ENCODE results near the gene BSN. TPM values are rescaled to one million over a fixed set of nuclear protein-coding genes. Genes with fewer than 3 reads are reported as not detected.

The BSN gene
- total and polyA plus RNA-seq, 2 of the 4 experiments (the other 2 are of a cell fraction) = under 0.01 to 0.03 TPM

DNA sequence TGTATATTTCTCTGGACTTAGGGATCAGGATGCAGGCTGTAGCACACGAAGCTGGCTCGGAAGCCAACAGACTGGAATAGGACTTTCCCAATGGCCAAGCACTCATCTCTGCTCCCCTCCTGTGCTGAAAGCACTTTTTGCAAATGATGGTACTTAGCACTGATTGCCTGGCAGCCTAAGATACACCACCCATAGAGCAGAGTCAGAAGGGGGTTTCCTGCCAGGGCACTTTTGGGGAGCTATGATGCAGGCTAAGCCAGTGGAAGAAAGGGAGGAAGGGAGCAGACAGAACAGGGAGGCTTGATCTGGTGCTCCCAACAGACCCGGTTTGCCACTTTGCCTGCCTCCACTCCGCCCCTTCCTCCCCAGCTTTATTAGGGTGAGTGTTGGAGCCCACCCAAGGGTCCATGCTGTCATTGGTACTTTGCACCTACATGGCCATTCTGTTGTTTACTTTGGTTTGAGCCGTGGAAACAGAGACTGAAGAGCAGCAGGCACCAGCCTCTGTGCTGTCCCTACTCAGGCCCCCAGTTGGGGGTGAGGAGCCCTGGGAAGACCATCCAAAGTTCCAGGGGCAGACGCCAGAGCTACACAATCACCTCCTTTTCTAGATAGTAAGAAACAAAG is 15.9 kb downstream of the BSN start:
- Histone ChIP-seq H2BK15ac (ENCODE audit: low read depth, low read length) (no peak overlapping the region), H3K14ac (replicated peaks; ENCODE audit: low read depth, low read length) (no peak overlapping the region), H3K4ac (ENCODE audit: low read depth, low read length) (no peak overlapping the region), H3K4me3 (ENCODE audit: insufficient read depth, low read depth, low read length) (no peak overlapping the region), H3K4me1 (ENCODE audit: control insufficient read depth, insufficient read depth, low read length) (no peaks in the 10 kb centered on the region), H3K79me1 (ENCODE audit: low read depth in 1 of 2, low read length in 2 of 2) (no peaks in the 10 kb centered on the region), H4K91ac (ENCODE audit: insufficient read depth, low read depth, low read length) (no peak overlapping the region), H3K18ac (ENCODE audit: low read depth, low read length) (no peak overlapping the region), H2BK20ac (ENCODE audit: low read depth, low read length) (no peak overlapping the region), H2BK120ac (ENCODE audit: low read depth, low read length) (no peak overlapping the region), H3K27ac (ENCODE audit: insufficient read depth, low read length) (no peak overlapping the region), H3K9ac (ENCODE audit: low read depth, low read length) (no peak overlapping the region), H3K36me3 (ENCODE audit: control insufficient read depth, insufficient read depth, low read length) (no peaks in the 10 kb centered on the region), H2AK5ac (ENCODE audit: low read depth, low read length) (no peak overlapping the region), H4K8ac (ENCODE audit: low read depth in 2 of 2, low read length in 2 of 2) (no peak overlapping the region), H4K5ac (ENCODE audit: low read depth, low read length) (no peak overlapping the region), H3K9me3 (ENCODE audit: control insufficient read depth, insufficient read depth, low read length) (no peaks in the 10 kb centered on the region), H3K4me2 (ENCODE audit: low read depth, low read length) (no peak overlapping the region), H2BK5ac (ENCODE audit: low read depth, low read length, poor library complexity, severe bottlenecking) (no peak overlapping the region), H2AK9ac (replicated peaks; ENCODE audit: low read depth, low read length, poor library complexity) (no peak overlapping the region), H3K23ac (ENCODE audit: low read depth, low read length) (no peak overlapping the region), H3K9me1 (ENCODE audit: insufficient read depth, low read length) (0 out of 2 replicates have a peak, but pooled peaks cover 2% of the 10 kb centered on the region), H4K20me1 (ENCODE audit: insufficient read depth, low read length) (no peaks in the 10 kb centered on the region), H2AFZ (replicated peaks; ENCODE audit: low read length, poor library complexity) (no peak overlapping the region), H3K56ac (ENCODE audit: extremely low read depth, insufficient read depth, low read length) (no peak overlapping the region), H3K27me3 (ENCODE audit: control insufficient read depth, insufficient read depth, low read length) (peaks cover 47% of the 10 kb centered on the region)
- WGBS, 2 experiments (ENCODE audit: extremely low coverage in 2 of 2, insufficient read length in 1 of 2) = 40% methylated on average over 1 of the region's 6 CpGs; no CpG with 5 or more reads in 1 of the 2 experiments
- intact Hi-C loops (cut with micrococcal nuclease) (no loop called here), in situ Hi-C loops (cut with MboI; ENCODE audit: low sequenced_read_pairs) (no loop called here), dilution Hi-C loops (cut with HindIII; ENCODE audit: low sequenced_read_pairs, unreplicated experiment) (no loop called here)
- ChIA-PET POLR2A (ENCODE audit: unreplicated experiment) (no interaction called here), CTCF (interaction anchor here (0.8 kb wide), 1 partner anchor 31 kb away, joined by 3 read pairs; no protein-coding TSS in a partner anchor)
- no TSS peak for BruUV-seq (replicated peaks)
- DNase-seq = no peak
- ATAC-seq (ENCODE audit: low read depth) = no peak
- TF ChIP-seq ELK1 (IDR thresholded peaks at IDR 0.05; ENCODE audit: borderline replicate concordance, low read depth, low read length) (no peak), RCOR1 (IDR thresholded peaks at IDR 0.05; ENCODE audit: insufficient replicate concordance, low read length) (no peak), CEBPB (IDR thresholded peaks at IDR 0.05; ENCODE audit: low read depth, low read length) (no peak), CHD1 (IDR thresholded peaks at IDR 0.05; ENCODE audit: low read depth, low read length) (no peak), POLR2A (IDR thresholded peaks at IDR 0.05; ENCODE audit: low read depth, low read length) (no peak), USF2 (IDR thresholded peaks at IDR 0.05; ENCODE audit: low read depth, low read length) (no peak), CTCF (conservative IDR thresholded peaks at IDR 0.05; ENCODE audit: low read depth, low read length) (no peak), MAFK (IDR thresholded peaks at IDR 0.05; ENCODE audit: low read depth, low read length) (no peak), NFE2L2 (IDR thresholded peaks at IDR 0.05; ENCODE audit: low read depth, low read length) (no peak), BHLHE40 (IDR thresholded peaks at IDR 0.05; ENCODE audit: low read depth, low read length) (no peak), MAZ (IDR thresholded peaks at IDR 0.05; ENCODE audit: borderline replicate concordance, low read depth, low read length) (no peak), FOS (IDR thresholded peaks at IDR 0.05; ENCODE audit: low read depth, low read length) (no peak), RAD21 (IDR thresholded peaks at IDR 0.05; ENCODE audit: low read length) (no peak), SMC3 (IDR thresholded peaks at IDR 0.05; ENCODE audit: low read depth, low read length) (no peak)

All from IMR-90 (cell line).